HG03039 (cell line): ENCODE measurements around the gene NACC1.
"Not testable (repeated sequence)": the region's sequence is repeated elsewhere in the genome, so short reads cannot be mapped to it uniquely, and the experiment has no call there.

Experiments used
- ATAC-seq: cut with Tn5 transposase; IDR thresholded peaks from one replicate; pipeline ENCODE4 v1.9.1; 2021; ENCODE audit warnings: mild to moderate bottlenecking, moderate library complexity; ENCODE audit not compliant: unreplicated experiment

The NACC1 gene

GRCh38 chr19:13138171-13138915 lies 20.3 kb downstream of the NACC1 start:
- ATAC-seq, result no peak

DNA sequence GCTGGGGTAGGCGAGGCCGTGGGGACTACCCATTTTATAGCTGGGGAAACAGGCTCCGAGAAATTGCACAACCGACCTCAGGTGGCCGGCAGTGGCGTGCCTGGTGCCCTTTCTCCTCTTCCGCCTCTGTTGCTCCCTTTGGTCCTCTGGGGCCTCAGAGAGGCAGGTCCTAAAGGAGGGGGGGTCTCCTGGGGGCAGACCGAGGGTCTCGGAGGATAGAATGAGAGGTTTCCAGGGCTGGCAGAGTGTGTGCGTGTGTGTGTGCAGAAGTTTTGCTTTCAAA lies 20.8 kb downstream of the NACC1 start:
- no peak for ATAC-seq

DNA sequence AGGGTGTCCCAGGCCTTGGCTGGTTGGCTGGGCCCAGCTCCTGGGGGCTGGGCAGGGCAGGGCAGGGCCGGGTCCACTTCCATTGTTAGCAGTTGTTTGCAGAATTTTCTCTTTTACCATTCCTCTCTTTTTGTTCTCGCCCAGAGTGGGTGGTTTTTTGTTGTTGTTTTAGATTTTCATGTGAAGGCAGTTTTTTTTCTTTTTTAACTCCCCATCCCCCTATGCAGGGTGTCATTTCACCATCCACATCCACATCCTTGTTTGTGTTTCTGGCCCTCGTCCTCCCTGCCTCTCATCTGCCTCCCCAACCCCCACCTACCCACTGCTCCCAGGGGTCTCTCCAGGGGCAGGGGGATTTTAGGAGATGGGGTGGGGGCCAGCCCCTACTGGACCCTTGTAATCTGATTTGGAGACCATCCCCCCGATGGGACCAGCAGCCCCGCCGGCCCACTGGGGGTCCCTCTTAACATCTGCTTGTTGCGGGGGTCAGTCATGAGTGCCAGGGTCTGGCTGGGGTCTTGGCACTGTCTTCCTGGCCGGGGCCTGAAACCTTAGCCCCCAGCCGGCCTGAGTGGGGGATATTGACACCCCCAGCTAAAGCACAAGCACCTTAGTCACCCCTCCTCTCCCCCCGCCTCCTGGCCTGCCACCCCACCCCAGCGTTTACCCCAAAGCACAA lies 21.7 kb downstream of the NACC1 start:
- no peak for ATAC-seq

DNA sequence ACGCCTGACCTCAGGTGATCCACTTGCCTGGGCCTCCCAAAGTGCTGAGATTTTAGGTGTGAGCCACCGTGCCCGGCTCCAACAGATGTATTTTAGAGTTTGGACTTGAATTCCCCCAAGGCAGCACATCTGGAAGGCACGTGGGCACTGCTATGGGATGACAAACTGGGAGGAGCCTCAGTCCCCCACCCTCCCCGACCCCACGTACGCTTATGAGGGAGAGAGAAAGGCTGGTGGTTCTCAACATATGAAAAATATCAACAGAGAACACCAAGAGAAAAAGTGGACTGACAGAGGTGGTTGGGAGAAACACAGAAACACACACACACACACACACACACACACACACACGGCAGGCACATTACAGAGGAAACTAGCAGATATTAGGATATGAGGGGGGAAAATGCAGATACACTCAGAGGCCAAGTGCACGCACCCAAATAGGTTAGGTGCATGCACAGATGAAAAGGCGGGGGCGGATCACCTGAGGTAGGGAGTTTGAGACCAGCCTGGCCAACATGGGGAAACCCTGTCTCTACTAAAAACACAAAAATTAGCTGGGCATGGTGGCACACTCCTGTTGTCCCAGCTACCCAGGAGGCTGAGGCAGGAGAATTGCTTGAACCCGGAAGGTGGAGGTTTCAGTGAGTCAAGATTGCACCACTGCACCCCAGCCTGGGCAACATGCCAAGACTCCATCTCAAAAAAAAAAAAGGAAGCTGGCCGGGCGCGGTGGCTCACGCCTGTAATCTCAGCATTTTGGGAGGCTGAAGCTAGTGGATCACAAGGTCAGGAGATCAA lies 28.9 kb downstream of the NACC1 start:
- ATAC-seq, result no peak

DNA sequence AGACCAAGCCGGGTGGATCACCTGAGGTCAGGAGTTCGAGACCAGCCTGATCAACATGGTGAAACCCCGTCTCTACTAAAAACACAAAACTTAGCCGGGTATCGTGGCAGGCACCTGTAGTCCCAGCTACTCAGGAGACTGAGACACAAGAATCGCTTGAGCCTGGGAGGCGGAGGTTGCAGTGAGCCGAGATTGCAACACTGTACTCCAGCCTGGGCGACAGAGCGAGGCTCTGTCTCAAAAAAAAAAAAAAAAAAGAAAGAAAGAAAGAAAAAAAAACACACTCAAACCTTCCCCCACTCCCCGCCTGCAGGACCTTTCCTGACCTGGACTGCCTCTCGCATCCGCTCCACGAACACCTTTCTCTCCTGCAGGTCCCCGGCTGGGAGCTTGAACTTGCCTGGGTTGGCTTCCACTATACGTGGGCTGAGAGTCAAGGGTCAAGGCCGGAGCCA lies 31.1 kb downstream of the NACC1 start:
- not testable (repeated sequence) for ATAC-seq

GRCh38 chr19:13149628-13150186 lies 31.6 kb downstream of the NACC1 start:
- no peak for ATAC-seq

DNA sequence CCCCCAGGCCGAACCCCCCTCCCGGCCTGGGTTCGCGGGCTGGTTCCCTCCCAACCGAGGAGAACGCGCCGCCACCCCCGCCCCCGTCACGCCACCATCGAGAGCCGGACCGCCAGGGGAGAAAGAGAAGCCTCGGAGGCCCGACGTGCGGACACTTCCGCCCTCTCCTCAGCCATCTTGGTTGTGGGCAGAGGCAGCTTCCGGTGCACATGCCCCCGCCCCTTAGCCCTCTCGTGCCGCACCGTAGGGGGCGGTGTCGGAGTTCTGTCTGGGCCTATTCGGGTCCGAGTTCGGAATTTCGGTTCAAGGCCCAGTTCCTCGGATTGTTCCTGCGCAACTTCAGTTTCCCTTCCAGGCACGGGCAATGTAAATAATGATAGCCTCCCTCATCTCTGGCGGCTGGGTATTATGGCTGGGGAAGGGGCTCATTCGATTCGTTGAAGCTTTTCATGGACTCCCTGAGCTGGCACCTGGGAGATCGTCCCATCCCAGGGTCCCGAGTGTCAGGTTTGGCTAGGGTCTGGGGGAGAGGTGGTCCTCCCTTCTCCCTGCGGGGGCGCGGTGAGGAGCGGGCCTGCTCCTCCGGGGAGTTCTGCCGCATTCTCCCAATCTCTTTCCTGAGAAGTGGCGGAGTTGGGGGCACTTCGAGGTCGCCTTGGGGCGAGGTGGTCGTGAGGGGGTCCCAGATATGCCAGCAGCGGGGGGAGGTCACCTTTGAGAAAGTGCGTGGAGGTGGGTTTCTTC lies 32.3 kb downstream of the NACC1 start, which contains the start of the genes IER2 and STX10:
Gene IER2 (plus strand): TSS at position 225 of the 744 bp plus-strand sequence. CDS start 2,776 bp downstream, outside the sequence.
Gene STX10 (minus strand): TSS at position 189 of the 744 bp plus-strand sequence. CDS start 202 bp downstream, outside the sequence.
- peak; percentile 35 for ATAC-seq

DNA sequence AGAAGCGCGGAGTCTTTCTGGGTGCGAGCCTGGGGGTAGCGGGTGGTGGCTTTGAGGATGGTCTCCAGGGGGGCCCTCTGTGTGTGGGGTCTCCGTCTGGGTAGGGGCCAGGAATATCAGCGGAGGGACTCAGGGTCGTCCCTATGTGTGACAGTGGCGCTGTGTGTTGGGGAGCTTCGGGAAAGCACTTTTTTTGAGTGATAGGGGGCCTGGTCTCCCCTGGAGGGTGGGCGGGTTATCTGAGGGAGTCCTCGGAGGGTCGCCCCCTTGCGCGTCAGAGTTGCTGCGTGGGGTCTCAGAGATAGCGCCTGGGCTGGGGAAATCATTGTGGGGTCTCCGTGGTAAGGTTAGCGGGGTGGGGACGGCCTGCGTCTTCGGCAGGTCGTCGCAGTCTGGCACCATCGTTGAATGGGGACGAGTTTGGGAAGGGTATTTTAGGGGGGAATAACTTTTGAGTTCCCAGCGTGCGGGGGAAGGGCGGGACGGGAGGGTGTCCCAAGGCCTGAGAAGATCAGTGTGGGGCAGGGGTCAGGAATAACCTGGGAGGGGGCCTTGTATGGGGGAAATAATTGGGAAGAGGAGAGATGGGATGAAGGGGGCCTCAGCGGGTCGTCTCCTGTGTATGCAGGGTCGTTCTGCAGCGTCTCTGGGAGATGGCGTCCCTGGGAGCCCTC lies 33.0 kb downstream of the NACC1 start:
- no peak for ATAC-seq

- ATAC-seq, result peak; percentile 34
Measured at GRCh38 chr19:13151605-13152355, 33.7 kb downstream of the NACC1 start.

GRCh38 chr19:13152356-13152973 lies 34.4 kb downstream of the NACC1 start:
- ATAC-seq, result peak; percentile 10

- ATAC-seq, result peak; percentile 27
Measured at GRCh38 chr19:13152974-13153568, 35.0 kb downstream of the NACC1 start.

GRCh38 chr19:13153569-13154240 lies 35.6 kb downstream of the NACC1 start:
- no peak for ATAC-seq

- no peak for ATAC-seq
Measured at GRCh38 chr19:13154241-13154778, 36.2 kb downstream of the NACC1 start.

DNA sequence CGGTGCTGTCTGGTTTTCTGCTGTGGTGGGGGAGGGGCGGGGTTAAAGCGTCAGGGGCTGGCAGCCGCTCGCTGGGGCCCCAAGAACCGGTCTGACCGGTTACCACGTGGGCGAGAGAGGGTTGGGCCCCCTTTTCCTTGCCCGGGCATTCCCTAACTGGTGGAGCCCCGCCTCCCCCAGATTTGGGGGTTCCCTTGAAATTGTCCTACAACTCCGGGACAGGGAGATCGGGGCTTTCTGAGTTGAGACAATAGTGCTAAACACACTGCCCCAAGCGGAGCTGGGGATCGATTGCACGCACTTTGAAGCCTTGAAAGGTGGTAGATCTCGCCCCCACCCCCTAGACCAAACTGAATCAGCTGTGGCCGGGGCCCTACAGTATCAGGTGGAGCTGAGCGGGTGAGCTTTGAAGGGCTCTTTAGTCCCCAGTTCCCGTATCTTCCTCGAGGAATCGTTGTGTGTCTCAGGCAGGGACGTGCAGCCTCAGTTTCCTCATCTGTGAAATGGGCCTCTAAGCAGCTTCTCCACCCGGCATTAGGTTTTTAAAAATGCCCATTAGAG lies 36.9 kb downstream of the NACC1 start:
- no peak for ATAC-seq

- no peak for ATAC-seq
Measured at GRCh38 chr19:13155472-13156359, 37.7 kb downstream of the NACC1 start.

DNA sequence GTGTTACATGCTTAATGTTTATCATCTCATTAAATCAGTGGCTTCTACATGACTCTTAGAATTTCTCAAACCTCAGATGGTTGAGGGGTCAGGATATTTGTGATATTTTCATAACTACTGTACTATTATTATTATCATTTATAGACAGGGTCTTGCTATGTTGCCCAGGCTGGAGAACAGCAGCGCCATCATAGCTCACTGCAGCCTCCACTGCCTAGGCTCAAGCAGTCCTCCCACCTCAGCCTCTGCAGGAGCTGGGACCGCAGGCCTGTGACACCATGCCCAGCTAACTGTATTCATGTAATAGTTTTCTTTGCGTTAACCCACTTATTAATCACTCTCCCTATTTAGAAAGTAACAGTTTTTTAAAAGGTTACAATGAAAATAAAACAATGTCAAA lies 41.6 kb downstream of the NACC1 start:
- ATAC-seq, result no peak
